ENCODE measurements around the gene TOMM22.

Gene TOMM22

DNA sequence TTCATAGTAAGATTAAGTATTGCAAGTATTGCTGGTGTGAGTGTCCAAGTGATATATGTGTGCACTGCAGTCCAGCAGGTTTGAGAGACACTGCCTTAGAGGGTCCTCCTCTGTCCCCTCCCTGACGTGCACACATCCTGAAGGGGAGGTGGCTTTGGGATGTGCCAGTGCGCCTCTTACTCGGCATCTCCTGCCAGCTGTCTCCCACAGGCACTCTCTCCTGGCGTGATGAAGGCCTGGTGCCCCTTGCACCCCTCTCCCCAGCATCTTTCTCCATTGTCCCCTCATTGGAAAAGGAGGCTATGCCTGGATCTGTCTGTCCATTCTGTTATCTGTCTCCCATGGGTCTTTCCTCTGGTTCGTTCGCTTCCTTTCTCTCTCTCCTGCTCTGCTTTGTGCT lies 48.2 kb downstream of the TOMM22 start:
- no peaks in the 10 kb centered on the region for H3F3A ChIP-seq (ENCODE audit: low read depth)
- peaks cover 3% of the 10 kb centered on the region for H4K20me1 ChIP-seq (ENCODE audit: insufficient read depth, low read length, poor library complexity, severe bottlenecking)
- peaks cover 81% of the 10 kb centered on the region; the same call in 1 of the 2 replicates for H3K36me3 ChIP-seq (ENCODE audit: insufficient read depth, low read length)
- H3K79me2 ChIP-seq (ENCODE audit: insufficient read depth, low read length): no peaks in the 10 kb centered on the region
- no peaks in the 10 kb centered on the region for H3K27me3 ChIP-seq (ENCODE audit: insufficient read depth, low read length, poor library complexity, severe bottlenecking)
- no peak overlapping the region for H2AFZ ChIP-seq (ENCODE audit: low read length)
- H3K9me3 ChIP-seq (ENCODE audit: insufficient read depth, low read depth, low read length): no peaks in the 10 kb centered on the region
- no peak overlapping the region for H3K4me2 ChIP-seq (ENCODE audit: low read depth, low read length, poor library complexity, severe bottlenecking)
- H3K9ac ChIP-seq (ENCODE audit: low read depth, low read length, poor library complexity, severe bottlenecking): no peak overlapping the region
- no peaks in the 10 kb centered on the region for H3K4me1 ChIP-seq (ENCODE audit: insufficient read depth, low read length, poor library complexity, severe bottlenecking)
- H3K9me2 ChIP-seq (replicated peaks; ENCODE audit: low read depth, low read length): no peaks in the 10 kb centered on the region
- TF ChIP-seq EZH2phosphoT487 (IDR thresholded peaks at IDR 0.05; ENCODE audit: borderline replicate concordance): no peak
- TF ChIP-seq CTCF (conservative IDR thresholded peaks at IDR 0.05; ENCODE audit: low read length): no peak
- no peak overlapping the region for H3K4me3 ChIP-seq (ENCODE audit: low read length, poor library complexity, severe bottlenecking)

- no peaks in the 10 kb centered on the region for H3K9me2 ChIP-seq (replicated peaks; ENCODE audit: low read depth, low read length)
- H3K4me1 ChIP-seq (ENCODE audit: insufficient read depth, low read length, poor library complexity, severe bottlenecking): no peaks in the 10 kb centered on the region
These were observed 48.7 kb downstream of the TOMM22 start for GRCh38 chr22:38730411-38730871.

GRCh38 chr22:38731703-38732161 lies 50.0 kb downstream of the TOMM22 start:
- Histone ChIP-seq H3K36me3 (ENCODE audit: insufficient read depth, low read length) (peaks cover 82% of the 10 kb centered on the region; the same call in 1 of the 2 replicates), H3K27me3 (ENCODE audit: insufficient read depth, low read length, poor library complexity, severe bottlenecking) (no peaks in the 10 kb centered on the region), H3K4me3 (ENCODE audit: low read length, poor library complexity, severe bottlenecking) (no peak overlapping the region), H3K9me3 (ENCODE audit: insufficient read depth, low read depth, low read length) (no peaks in the 10 kb centered on the region), H3K9me2 (replicated peaks; ENCODE audit: low read depth, low read length) (no peaks in the 10 kb centered on the region), H3K9ac (ENCODE audit: low read depth, low read length, poor library complexity, severe bottlenecking) (no peak overlapping the region), H4K20me1 (ENCODE audit: insufficient read depth, low read length, poor library complexity, severe bottlenecking) (peaks cover 3% of the 10 kb centered on the region), H3K4me2 (ENCODE audit: low read depth, low read length, poor library complexity, severe bottlenecking) (no peak overlapping the region), H2AFZ (ENCODE audit: low read length) (no peak overlapping the region), H3F3A (ENCODE audit: low read depth) (no peaks in the 10 kb centered on the region), H3K79me2 (ENCODE audit: insufficient read depth, low read length) (no peaks in the 10 kb centered on the region), H3K4me1 (ENCODE audit: insufficient read depth, low read length, poor library complexity, severe bottlenecking) (no peaks in the 10 kb centered on the region)
- TF ChIP-seq EZH2phosphoT487 (IDR thresholded peaks at IDR 0.05; ENCODE audit: borderline replicate concordance) (no peak), CTCF (conservative IDR thresholded peaks at IDR 0.05; ENCODE audit: low read length) (no peak)

More at GRCh38 chr22:38730411-38730871, 48.7 kb downstream of the TOMM22 start:
- Histone ChIP-seq H4K20me1 (ENCODE audit: insufficient read depth, low read length, poor library complexity, severe bottlenecking) (peaks cover 3% of the 10 kb centered on the region), H3K36me3 (ENCODE audit: insufficient read depth, low read length) (peaks cover 81% of the 10 kb centered on the region; the same call in 1 of the 2 replicates), H3K4me2 (ENCODE audit: low read depth, low read length, poor library complexity, severe bottlenecking) (no peak overlapping the region), H3K27me3 (ENCODE audit: insufficient read depth, low read length, poor library complexity, severe bottlenecking) (no peaks in the 10 kb centered on the region), H2AFZ (ENCODE audit: low read length) (no peak overlapping the region), H3K9ac (ENCODE audit: low read depth, low read length, poor library complexity, severe bottlenecking) (no peak overlapping the region), H3K4me3 (ENCODE audit: low read length, poor library complexity, severe bottlenecking) (no peak overlapping the region), H3F3A (ENCODE audit: low read depth) (no peaks in the 10 kb centered on the region), H3K79me2 (ENCODE audit: insufficient read depth, low read length) (no peaks in the 10 kb centered on the region), H3K9me3 (ENCODE audit: insufficient read depth, low read depth, low read length) (no peaks in the 10 kb centered on the region)
- TF ChIP-seq EZH2phosphoT487 (IDR thresholded peaks at IDR 0.05; ENCODE audit: borderline replicate concordance) (no peak), CTCF (conservative IDR thresholded peaks at IDR 0.05; ENCODE audit: low read length) (no peak)

All from Loucy (cell line).